PC-3 (cell line): ENCODE data around the gene MED15. TPM values are rescaled to one million over a fixed set of nuclear protein-coding genes. Genes with fewer than 3 reads are reported as not detected.

Experiments
- ATAC-seq: fragments of 200-7000 bp; cut with Tn5 transposase; 2 replicates; pipeline ENCODE4 v1.9.1; 2020; ENCODE audit warnings: mild to moderate bottlenecking, moderate library complexity
- BruUV-seq: library from RNA; stranded (reverse); fragments of 400-500 nt; replicated peaks from 2 replicates; lab custom pipeline; 2021; lab: Mats Ljungman, UMichigan
- CTCF ChIA-PET: fragments of 300-600 bp; sonication (Branson Sonifier 250); formaldehyde crosslinking; loops from one replicate; lab custom pipeline; 2022; ENCODE audit warnings: antibody characterized with exemption; lab: Charles Lee
- POLR2A ChIA-PET: fragments of 300-600 bp; sonication (Branson Sonifier 250); formaldehyde crosslinking; loops from one replicate; lab custom pipeline; 2022; ENCODE audit warnings: antibody characterized with exemption; ENCODE audit not compliant: unreplicated experiment; lab: Charles Lee
- DNase-seq: peaks from one replicate; pipeline ENCODE4 v3.0.0-alpha.2; 2015
- H2AFZ ChIP-seq: fragments of 300-600 bp; sonication (generic); 2 replicates; pipeline ENCODE4 v1.6.0; 2016; ENCODE audit warnings: antibody characterized with exemption, low read length
- H3F3A ChIP-seq: fragments of 300-600 bp; sonication (generic); one replicate; pipeline ENCODE4 v1.6.0; 2017; ENCODE audit warnings: antibody characterized with exemption, low read length, control low read depth, mild to moderate bottlenecking; ENCODE audit not compliant: unreplicated experiment
- H3K27ac ChIP-seq: fragments of 300-600 bp; sonication (generic); 2 replicates; pipeline ENCODE4 v1.5.1; 2016; ENCODE audit warnings: mild to moderate bottlenecking, low read length
- H3K27me3 ChIP-seq: fragments of 300-600 bp; sonication (generic); 2 replicates; pipeline ENCODE4 v1.6.1; 2016; ENCODE audit warnings: low read length, mixed read lengths
- H3K36me3 ChIP-seq: fragments of 300-600 bp; sonication (generic); 2 replicates; pipeline ENCODE4 v1.6.1; 2016; ENCODE audit warnings: low read depth, mixed run types, low read length, mixed read lengths
- H3K4me1 ChIP-seq: fragments of 300-600 bp; sonication (generic); 2 replicates; pipeline ENCODE4 v1.5.1; 2016; ENCODE audit warnings: low read length; ENCODE audit not compliant: insufficient read depth
- H3K4me2 ChIP-seq: fragments of 300-600 bp; sonication (generic); 2 replicates; pipeline ENCODE4 v1.6.0; 2016; ENCODE audit warnings: low read length
- H3K4me3 ChIP-seq: fragments of 300-600 bp; sonication (generic); 2 replicates; pipeline ENCODE4 v1.5.1; 2016; ENCODE audit warnings: mild to moderate bottlenecking, low read length, mixed read lengths
- H3K79me2 ChIP-seq: fragments of 300-600 bp; sonication (generic); 2 replicates; pipeline ENCODE4 v1.6.1; 2017; ENCODE audit warnings: low read length, mixed read lengths
- H3K9ac ChIP-seq: fragments of 300-600 bp; sonication (generic); 2 replicates; pipeline ENCODE4 v1.6.0; 2016; ENCODE audit warnings: mild to moderate bottlenecking, low read length
- H3K9me2 ChIP-seq: fragments of 300-600 bp; sonication (generic); replicated peaks from 2 replicates; pipeline ENCODE4 v1.6.1; 2016; ENCODE audit warnings: mixed run types, low read length, mixed read lengths
- H3K9me3 ChIP-seq: fragments of 300-600 bp; sonication (generic); 2 replicates; pipeline ENCODE4 v1.6.1; 2016; ENCODE audit warnings: low read length, mixed read lengths
- H4K20me1 ChIP-seq: fragments of 300-600 bp; sonication (generic); 2 replicates; pipeline ENCODE4 v1.6.1; 2016; ENCODE audit warnings: low read length, mixed read lengths
- CTCF ChIP-seq: fragments of 300-600 bp; sonication (generic); conservative IDR thresholded peaks from 2 replicates; pipeline ENCODE4 v1.5.1; 2017; ENCODE audit warnings: antibody characterized with exemption, low read depth, mild to moderate bottlenecking, low read length
- EZH2 ChIP-seq: fragments of 300-600 bp; sonication (generic); IDR thresholded peaks from one replicate; pipeline ENCODE4 v1.6.1; 2017; ENCODE audit warnings: antibody characterized with exemption, mild to moderate bottlenecking, low read length; ENCODE audit not compliant: unreplicated experiment
- EZH2phosphoT487 ChIP-seq: fragments of 300-600 bp; sonication (generic); IDR thresholded peaks from 2 replicates; pipeline ENCODE4 v1.6.1; 2018; ENCODE audit warnings: mild to moderate bottlenecking, antibody characterized with exemption, low read length, borderline replicate concordance
- intact Hi-C: fragments of 100-400 bp; cut with micrococcal nuclease; formaldehyde crosslinking; loops from 2 replicates; pipeline ENCODE4 v1.9.0; 2023
- total RNA-seq: library from RNA; depleted of rRNA; stranded (reverse); fragments of >200 nt; gene quantifications from 2 replicates; pipeline ENCODE4 v1.2.3, GENCODE V29; 2014

MED15 gene
- total RNA-seq, 1 experiment from 2014 or later: 55.9 TPM

- Histone ChIP-seq H4K20me1 (no peaks in the 10 kb centered on the region), H3K9me3 (no peaks in the 10 kb centered on the region), H3K4me3 (no peak overlapping the region), H3K9me2 (no peaks in the 10 kb centered on the region), H3F3A (no peaks in the 10 kb centered on the region), H3K4me2 (no peak overlapping the region), H3K79me2 (no peaks in the 10 kb centered on the region), H3K36me3 (peaks cover 24% of the 10 kb centered on the region), H3K4me1 (no peaks in the 10 kb centered on the region), H3K27me3 (no peaks in the 10 kb centered on the region), H3K9ac (no peak overlapping the region), H3K27ac (no peak overlapping the region), H2AFZ (no peak overlapping the region)
- no peak for DNase-seq
- no peak for TF ChIP-seq EZH2
- no peak for TF ChIP-seq CTCF
- no peak for TF ChIP-seq EZH2phosphoT487
- ChIA-PET POLR2A (no interaction called here), CTCF (no interaction called here)
- ATAC-seq: no peak
- intact Hi-C loops: no loop called here
- BruUV-seq: no TSS peak
These were observed 73.4 kb downstream of the MED15 start for GRCh38 chr22:20580611-20581502.

- Histone ChIP-seq H3F3A (no peaks in the 10 kb centered on the region), H3K27ac (no peak overlapping the region), H3K9me2 (no peaks in the 10 kb centered on the region), H2AFZ (no peak overlapping the region), H3K9me3 (no peaks in the 10 kb centered on the region), H4K20me1 (no peaks in the 10 kb centered on the region), H3K4me1 (no peaks in the 10 kb centered on the region), H3K79me2 (no peaks in the 10 kb centered on the region), H3K27me3 (no peaks in the 10 kb centered on the region), H3K4me2 (no peak overlapping the region), H3K36me3 (peaks cover 23% of the 10 kb centered on the region), H3K9ac (no peak overlapping the region), H3K4me3 (no peak overlapping the region)
- TF ChIP-seq EZH2 (no peak), EZH2phosphoT487 (no peak), CTCF (no peak)
- POLR2A ChIA-PET: no interaction called here
- CTCF ChIA-PET: no interaction called here
- BruUV-seq: no TSS peak
- ATAC-seq (no peak), DNase-seq (no peak)
- intact Hi-C loops: no loop called here
These were observed 74.2 kb downstream of the MED15 start for GRCh38 chr22:20581503-20582170.

- Histone ChIP-seq H3K36me3 (peaks cover 24% of the 10 kb centered on the region), H3F3A (no peaks in the 10 kb centered on the region), H3K27me3 (no peaks in the 10 kb centered on the region), H3K4me2 (no peak overlapping the region), H2AFZ (no peak overlapping the region), H3K9me3 (no peaks in the 10 kb centered on the region), H3K9ac (no peak overlapping the region), H3K79me2 (no peaks in the 10 kb centered on the region), H3K9me2 (no peaks in the 10 kb centered on the region), H3K4me3 (no peak overlapping the region), H3K4me1 (no peaks in the 10 kb centered on the region), H4K20me1 (no peaks in the 10 kb centered on the region), H3K27ac (no peak overlapping the region)
- BruUV-seq: no TSS peak
- ChIA-PET CTCF (no interaction called here), POLR2A (no interaction called here)
- TF ChIP-seq EZH2phosphoT487: no peak
- no peak for TF ChIP-seq EZH2
- TF ChIP-seq CTCF: no peak
- DNase-seq (no peak), ATAC-seq (no peak)
- intact Hi-C loops: no loop called here
These were observed 74.7 kb downstream of the MED15 start for GRCh38 chr22:20582171-20582511.
